Mesenchymal stem cell (in vitro differentiated cells and primary cell): Measurements from ENCODE around the gene HOXC10.

Experiments
- DNase-seq: peaks from one replicate; pipeline ENCODE4 v3.0.0-alpha.2; 2013
- H2AFZ ChIP-seq: one replicate; pipeline ENCODE4 v1.6.1; 2013; ENCODE audit warnings: low read depth, mild to moderate bottlenecking, control low read depth, inconsistent platforms, low read length, moderate library complexity
- H2AK5ac ChIP-seq: 2 replicates; pipeline ENCODE4 v1.6.1; 2013; ENCODE audit warnings: low read length, moderate library complexity, mild to moderate bottlenecking, inconsistent platforms; ENCODE audit not compliant: severe bottlenecking
- H2BK120ac ChIP-seq: one replicate; pipeline ENCODE4 v1.6.1; 2013; ENCODE audit warnings: low read depth, mild to moderate bottlenecking, inconsistent platforms, low read length, moderate library complexity
- H2BK12ac ChIP-seq, 2 experiments: one replicate each; pipeline ENCODE4 v1.6.1; 2013; ENCODE audit warnings: inconsistent platforms in 2 of 2, low read length in 2 of 2, mild to moderate bottlenecking in 2 of 2, moderate library complexity in 2 of 2, control low read depth in 1 of 2
- H2BK15ac ChIP-seq: one replicate; pipeline ENCODE4 v1.6.1; 2013; ENCODE audit warnings: mild to moderate bottlenecking, low read depth, inconsistent platforms; ENCODE audit not compliant: poor library complexity, severe bottlenecking
- H2BK5ac ChIP-seq: 2 replicates; pipeline ENCODE4 v1.6.1; 2013; ENCODE audit warnings: low read depth, mild to moderate bottlenecking, low read length, control low read depth, inconsistent platforms; ENCODE audit not compliant: poor library complexity, severe bottlenecking
- H3K14ac ChIP-seq, 2 experiments: one replicate each; pipeline ENCODE4 v1.6.1; 2013; ENCODE audit warnings: inconsistent platforms in 2 of 2, low read length in 2 of 2, control low read depth in 1 of 2, mild to moderate bottlenecking in 1 of 2, moderate library complexity in 1 of 2
- H3K18ac ChIP-seq, 2 experiments: one replicate each; pipeline ENCODE4 v1.6.1; 2013; ENCODE audit warnings: inconsistent platforms in 2 of 2, low read length in 2 of 2, control low read depth in 1 of 2, low read depth in 1 of 2, mild to moderate bottlenecking in 1 of 2
- H3K23ac ChIP-seq, 2 experiments: one replicate each; pipeline ENCODE4 v1.6.1; 2013; ENCODE audit warnings: inconsistent platforms in 2 of 2, low read length in 2 of 2, mild to moderate bottlenecking in 2 of 2, moderate library complexity in 2 of 2, control low read depth in 1 of 2
- H3K27ac ChIP-seq: 2 replicates; pipeline ENCODE4 v1.5.1; 2013; ENCODE audit warnings: mild to moderate bottlenecking, moderate library complexity, low read length, control low read depth, inconsistent platforms; ENCODE audit not compliant: poor library complexity, severe bottlenecking
- H3K27me3 ChIP-seq, 2 experiments: 2 replicates each; pipeline versions ENCODE4 v1.6.1 to v1.7.0; 2013; ENCODE audit warnings: low read length in 2 of 2, mild to moderate bottlenecking in 2 of 2, moderate library complexity in 2 of 2, control low read depth in 1 of 2, inconsistent platforms in 1 of 2; ENCODE audit not compliant: control insufficient read depth in 1 of 2, insufficient read depth in 1 of 2
- H3K36me3 ChIP-seq, 2 experiments: 2 replicates each; pipeline versions ENCODE4 v1.6.1 to v1.7.0; 2013; ENCODE audit warnings: low read length in 2 of 2, control low read depth in 1 of 2, inconsistent platforms in 1 of 2, low read depth in 1 of 2, mild to moderate bottlenecking in 1 of 2; ENCODE audit not compliant: insufficient read depth in 2 of 2, control insufficient read depth in 1 of 2
- H3K4ac ChIP-seq, 2 experiments: one replicate each; pipeline ENCODE4 v1.6.1; 2013; ENCODE audit warnings: inconsistent platforms in 2 of 2, low read length in 2 of 2, mild to moderate bottlenecking in 2 of 2, moderate library complexity in 2 of 2, control low read depth in 1 of 2, low read depth in 1 of 2
- H3K4me1 ChIP-seq: 2 replicates; pipeline ENCODE4 v1.6.1; 2013; ENCODE audit warnings: low read depth, low read length, control low read depth; ENCODE audit not compliant: control insufficient read depth, insufficient read depth
- H3K4me2 ChIP-seq: 2 replicates; pipeline ENCODE4 v1.6.1; 2013; ENCODE audit warnings: low read length, mild to moderate bottlenecking, inconsistent platforms; ENCODE audit not compliant: poor library complexity, severe bottlenecking
- H3K4me3 ChIP-seq, 2 experiments: 2 replicates each; pipeline versions ENCODE4 v1.5.1 to v1.7.0; 2013; ENCODE audit warnings: low read length in 2 of 2, mild to moderate bottlenecking in 2 of 2, control low read depth in 1 of 2, low read depth in 1 of 2; ENCODE audit not compliant: insufficient read depth in 1 of 2
- H3K79me1 ChIP-seq: replicated peaks from 2 replicates; pipeline ENCODE4 v1.6.1; 2013; ENCODE audit warnings: mild to moderate bottlenecking, control low read depth, low read length, inconsistent platforms; ENCODE audit not compliant: poor library complexity, severe bottlenecking
- H3K9ac ChIP-seq: 2 replicates; pipeline ENCODE4 v1.7.0; 2013; ENCODE audit warnings: mild to moderate bottlenecking, low read length, moderate library complexity
- H3K9me3 ChIP-seq: 2 replicates; pipeline ENCODE4 v1.7.0; 2013; ENCODE audit warnings: mild to moderate bottlenecking, low read length; ENCODE audit not compliant: control insufficient read depth
- H4K8ac ChIP-seq: one replicate; pipeline ENCODE4 v1.6.1; 2013; ENCODE audit warnings: inconsistent platforms, mild to moderate bottlenecking, low read length, moderate library complexity
- H4K91ac ChIP-seq: one replicate; pipeline ENCODE4 v1.6.1; 2013; ENCODE audit warnings: mild to moderate bottlenecking, low read length, inconsistent platforms
- WGBS: methylation state at CpG from one replicate; pipeline ENCODE4 v1.1.7; 2013; ENCODE audit warnings: mixed read lengths; 5-methylcytosine and 5-hydroxymethylcytosine counted together

HOXC10 gene

GRCh38 chr12:54021432-54022013 is 36.6 kb downstream of the HOXC10 start:
- 27% methylated on average over 5 of the region's 16 CpGs for WGBS
- H2BK5ac ChIP-seq = peak overlapping the region; percentile 39
- peak overlapping the region; percentile 94 for H2BK120ac ChIP-seq
- H3K79me1 ChIP-seq = no peaks in the 10 kb centered on the region
- peaks cover 0 to 3% of the 10 kb centered on the region in 2 experiments for H3K27me3 ChIP-seq
- peak overlapping the region; percentile 93 to 96 for H3K18ac ChIP-seq
- H3K4me1 ChIP-seq = peaks cover 31% of the 10 kb centered on the region
- no peaks in the 10 kb centered on the region for H3K9me3 ChIP-seq
- H3K23ac ChIP-seq = peak overlapping the region in 1 of 2 experiments; percentile 29
- peak overlapping the region; percentile 45 to 61 for H2BK12ac ChIP-seq
- DNase-seq = peak; percentile 76
- H3K4ac ChIP-seq = peak overlapping the region; percentile 71 to 94
- H3K9ac ChIP-seq = peak overlapping the region; percentile 96
- H2AK5ac ChIP-seq = peak overlapping the region; percentile 19
- H2AFZ ChIP-seq = no peak overlapping the region
- peak overlapping the region; percentile 90 for H4K8ac ChIP-seq
- no peak overlapping the region for H3K14ac ChIP-seq
- H3K4me3 ChIP-seq = peak overlapping the region; percentile 50 to 86
- H3K36me3 ChIP-seq = no peaks in the 10 kb centered on the region
- no peak overlapping the region for H2BK15ac ChIP-seq
- H3K27ac ChIP-seq = peak overlapping the region; percentile 93
- peak overlapping the region; percentile 93 for H3K4me2 ChIP-seq
- peak overlapping the region; percentile 48 for H4K91ac ChIP-seq

- Histone ChIP-seq H3K4me1 (peaks cover 37% of the 10 kb centered on the region), H3K14ac (peak overlapping the region in 1 of 2 experiments; percentile 79), H2BK120ac (peak overlapping the region; percentile 86), H3K27ac (peak overlapping the region; percentile 80), H3K4me3 (peak overlapping the region in 1 of 2 experiments; percentile 86), H3K79me1 (no peaks in the 10 kb centered on the region), H3K9ac (peak overlapping the region; percentile 96), H3K23ac (peak overlapping the region in 1 of 2 experiments; percentile 93), H3K18ac (peak overlapping the region; percentile 75 to 79), H3K4me2 (peak overlapping the region; percentile 57), H3K9me3 (no peaks in the 10 kb centered on the region), H2AFZ (no peak overlapping the region), H4K91ac (peak overlapping the region; percentile 34), H2BK15ac (peak overlapping the region; percentile 80), H3K4ac (peak overlapping the region; percentile 70 to 78), H2BK5ac (peak overlapping the region; percentile 15), H2BK12ac (peak overlapping the region in 1 of 2 experiments; percentile 39), H3K36me3 (peaks cover 0 to 4% of the 10 kb centered on the region in 2 experiments), H4K8ac (peak overlapping the region; percentile 27), H3K27me3 (peaks cover 0 to 3% of the 10 kb centered on the region in 2 experiments), H2AK5ac (peak overlapping the region; percentile 80)
- no peak for DNase-seq
- 34% methylated on average over 7 of the region's 8 CpGs for WGBS
These were observed 38.3 kb downstream of the HOXC10 start for GRCh38 chr12:54022960-54023884.

GRCh38 chr12:54024127-54024526 is 39.2 kb downstream of the HOXC10 start:
- Histone ChIP-seq H3K4ac (peak overlapping the region; percentile 88 to 92), H3K27me3 (peaks cover 0 to 3% of the 10 kb centered on the region in 2 experiments), H3K23ac (peak overlapping the region in 1 of 2 experiments; percentile 12), H2BK15ac (peak overlapping the region; percentile 36), H3K18ac (peak overlapping the region; percentile 86), H2BK12ac (peak overlapping the region; percentile 51 to 61), H3K79me1 (no peaks in the 10 kb centered on the region), H3K4me2 (peak overlapping the region; percentile 40), H3K4me1 (peaks cover 36% of the 10 kb centered on the region), H3K27ac (peak overlapping the region; percentile 65), H2BK120ac (peak overlapping the region; percentile 44), H2AK5ac (no peak overlapping the region), H3K4me3 (peak overlapping the region in 1 of 2 experiments; percentile 86), H4K91ac (peak overlapping the region; percentile 93), H3K36me3 (peaks cover 4% of the 10 kb centered on the region in 2 experiments), H2BK5ac (no peak overlapping the region), H3K9ac (peak overlapping the region; percentile 96), H3K9me3 (no peaks in the 10 kb centered on the region), H4K8ac (peak overlapping the region; percentile 89), H2AFZ (no peak overlapping the region), H3K14ac (peak overlapping the region in 1 of 2 experiments; percentile 55)
- DNase-seq = peak; percentile 55
- 6% methylated on average over 16 of the region's 17 CpGs for WGBS
